IMR-90 (cell line): ENCODE data around the gene ZSCAN29. TPM values are rescaled to one million over a fixed set of nuclear protein-coding genes. Genes with fewer than 3 reads are reported as not detected.

ENCODE experiments used
- ATAC-seq: fragments of 200-7000 bp; cut with Tn5 transposase; 2 replicates; pipeline ENCODE4 v1.9.1; 2020; ENCODE audit warnings: low read depth, mild to moderate bottlenecking, moderate library complexity
- BruUV-seq: library from RNA; stranded (reverse); fragments of 400-500 nt; replicated peaks from 2 replicates; lab custom pipeline; 2021; lab: Mats Ljungman, UMichigan
- CTCF ChIA-PET: fragments of 300-600 bp; formaldehyde crosslinking; extraction: SDS; loops from one replicate; lab custom pipeline; 2021; ENCODE audit warnings: antibody characterized with exemption; lab: Yijun Ruan, JAX
- POLR2A ChIA-PET: fragments of 300-600 bp; sonication (Branson Sonifier 250); formaldehyde crosslinking; loops from one replicate; lab custom pipeline; 2022; ENCODE audit warnings: antibody characterized with exemption; ENCODE audit not compliant: unreplicated experiment; lab: Charles Lee
- DNase-seq: peaks from one replicate; pipeline ENCODE4 v3.0.0; 2013
- H2AFZ ChIP-seq: replicated peaks from 2 replicates; pipeline ENCODE3; 2013; ENCODE audit warnings: low read length, mild to moderate bottlenecking; ENCODE audit not compliant: poor library complexity
- H2AK5ac ChIP-seq: 2 replicates; pipeline ENCODE4 v1.6.1; 2013; ENCODE audit warnings: low read depth, low read length, inconsistent platforms
- H2AK9ac ChIP-seq: replicated peaks from 2 replicates; pipeline ENCODE3; 2013; ENCODE audit warnings: mild to moderate bottlenecking, low read depth, low read length, moderate library complexity; ENCODE audit not compliant: poor library complexity
- H2BK120ac ChIP-seq: 2 replicates; pipeline ENCODE4 v1.6.1; 2013; ENCODE audit warnings: low read depth, low read length, inconsistent platforms
- H2BK15ac ChIP-seq: 3 replicates; pipeline ENCODE4 v1.6.1; 2013; ENCODE audit warnings: low read depth, low read length, inconsistent platforms
- H2BK20ac ChIP-seq: 2 replicates; pipeline ENCODE4 v1.6.1; 2013; ENCODE audit warnings: low read depth, mild to moderate bottlenecking, inconsistent platforms, low read length, moderate library complexity
- H2BK5ac ChIP-seq: 2 replicates; pipeline ENCODE4 v1.6.1; 2013; ENCODE audit warnings: mild to moderate bottlenecking, low read depth, low read length, inconsistent platforms; ENCODE audit not compliant: poor library complexity, severe bottlenecking
- H3K14ac ChIP-seq: replicated peaks from 2 replicates; pipeline ENCODE4 v1.6.1; 2013; ENCODE audit warnings: low read depth, low read length, inconsistent platforms
- H3K18ac ChIP-seq: 2 replicates; pipeline ENCODE4 v1.6.1; 2013; ENCODE audit warnings: low read depth, low read length, control low read depth
- H3K23ac ChIP-seq: 2 replicates; pipeline ENCODE4 v1.6.1; 2013; ENCODE audit warnings: low read depth, low read length, inconsistent platforms
- H3K27ac ChIP-seq: 2 replicates; pipeline ENCODE4 v1.5.1; 2013; ENCODE audit warnings: mild to moderate bottlenecking, control low read depth, low read length; ENCODE audit not compliant: insufficient read depth
- H3K27me3 ChIP-seq: 2 replicates; pipeline ENCODE4 v1.6.1; 2013; ENCODE audit warnings: low read length; ENCODE audit not compliant: control insufficient read depth, insufficient read depth
- H3K36me3 ChIP-seq: 2 replicates; pipeline ENCODE4 v1.6.1; 2013; ENCODE audit warnings: low read length, mixed read lengths; ENCODE audit not compliant: control insufficient read depth, insufficient read depth
- H3K4ac ChIP-seq: 2 replicates; pipeline ENCODE4 v1.6.1; 2013; ENCODE audit warnings: low read depth, low read length, inconsistent platforms
- H3K4me1 ChIP-seq: 2 replicates; pipeline ENCODE4 v1.6.1; 2013; ENCODE audit warnings: low read length, mixed read lengths; ENCODE audit not compliant: control insufficient read depth, insufficient read depth
- H3K4me2 ChIP-seq: 2 replicates; pipeline ENCODE4 v1.6.1; 2013; ENCODE audit warnings: low read depth, mild to moderate bottlenecking, control low read depth, low read length, moderate library complexity
- H3K4me3 ChIP-seq: 2 replicates; pipeline ENCODE4 v1.5.1; 2013; ENCODE audit warnings: low read depth, mild to moderate bottlenecking, control low read depth, low read length, moderate library complexity; ENCODE audit not compliant: insufficient read depth
- H3K56ac ChIP-seq: 2 replicates; pipeline ENCODE4 v1.6.1; 2013; ENCODE audit warnings: low read length, inconsistent platforms; ENCODE audit not compliant: insufficient read depth; ENCODE audit errors: extremely low read depth
- H3K79me1 ChIP-seq, 2 experiments: 2 replicates each; pipeline ENCODE4 v1.6.1; 2013; ENCODE audit warnings: low read length in 2 of 2, inconsistent platforms in 1 of 2, low read depth in 1 of 2
- H3K9ac ChIP-seq: 2 replicates; pipeline ENCODE4 v1.6.1; 2013; ENCODE audit warnings: low read depth, low read length, control low read depth
- H3K9me1 ChIP-seq: 2 replicates; pipeline ENCODE4 v1.6.1; 2013; ENCODE audit warnings: low read length, inconsistent platforms; ENCODE audit not compliant: insufficient read depth
- H3K9me3 ChIP-seq: 2 replicates; pipeline ENCODE4 v1.6.1; 2013; ENCODE audit warnings: low read length; ENCODE audit not compliant: control insufficient read depth, insufficient read depth
- H4K20me1 ChIP-seq: 2 replicates; pipeline ENCODE4 v1.6.1; 2013; ENCODE audit warnings: low read length, inconsistent platforms; ENCODE audit not compliant: insufficient read depth
- H4K5ac ChIP-seq: 2 replicates; pipeline ENCODE4 v1.6.1; 2013; ENCODE audit warnings: mild to moderate bottlenecking, low read depth, low read length, control low read depth
- H4K8ac ChIP-seq, 2 experiments: 2 replicates each; pipeline ENCODE4 v1.6.1; 2013; ENCODE audit warnings: low read depth in 2 of 2, low read length in 2 of 2, control low read depth in 1 of 2, inconsistent platforms in 1 of 2
- H4K91ac ChIP-seq: 2 replicates; pipeline ENCODE4 v1.6.1; 2013; ENCODE audit warnings: low read depth, low read length, inconsistent platforms; ENCODE audit not compliant: insufficient read depth
- BHLHE40 ChIP-seq: fragments of 150-350 bp; IDR thresholded peaks from 2 replicates; pipeline ENCODE4 v1.6.1; 2016; ENCODE audit warnings: mild to moderate bottlenecking, low read depth, low read length
- CEBPB ChIP-seq: IDR thresholded peaks from 2 replicates; pipeline ENCODE4 v1.6.1; 2012; ENCODE audit warnings: low read depth, low read length, improper control_type of control experiment
- CHD1 ChIP-seq: IDR thresholded peaks from 2 replicates; pipeline ENCODE4 v1.6.1; 2012; ENCODE audit warnings: low read depth, low read length, improper control_type of control experiment
- FOS ChIP-seq: fragments of 150-350 bp; IDR thresholded peaks from 2 replicates; pipeline ENCODE4 v1.6.1; 2016; ENCODE audit warnings: low read depth, low read length
- MAFK ChIP-seq: IDR thresholded peaks from 2 replicates; pipeline ENCODE4 v1.6.1; 2012; ENCODE audit warnings: low read depth, low read length, improper control_type of control experiment
- MAZ ChIP-seq: IDR thresholded peaks from 2 replicates; pipeline ENCODE4 v1.6.1; 2012; ENCODE audit warnings: low read depth, mild to moderate bottlenecking, low read length, improper control_type of control experiment, moderate library complexity, borderline replicate concordance
- MXI1 ChIP-seq: IDR thresholded peaks from 2 replicates; pipeline ENCODE4 v1.6.1; 2012; ENCODE audit warnings: low read depth, mild to moderate bottlenecking, low read length, moderate library complexity, borderline replicate concordance
- NFE2L2 ChIP-seq: fragments of 150-350 bp; IDR thresholded peaks from 2 replicates; pipeline ENCODE4 v1.6.1; 2016; ENCODE audit warnings: low read depth, mild to moderate bottlenecking, low read length
- POLR2A ChIP-seq: IDR thresholded peaks from 2 replicates; pipeline ENCODE4 v1.6.1; 2012; ENCODE audit warnings: mild to moderate bottlenecking, low read depth, low read length
- RAD21 ChIP-seq: IDR thresholded peaks from 2 replicates; pipeline ENCODE4 v1.6.1; 2012; ENCODE audit warnings: low read length, improper control_type of control experiment
- RCOR1 ChIP-seq: IDR thresholded peaks from 2 replicates; pipeline ENCODE4 v1.6.1; 2012; ENCODE audit warnings: mild to moderate bottlenecking, low read length, improper control_type of control experiment; ENCODE audit not compliant: insufficient replicate concordance
- RFX5 ChIP-seq: IDR thresholded peaks from 2 replicates; pipeline ENCODE4 v1.8.0; 2012; ENCODE audit warnings: low read depth, mild to moderate bottlenecking, low read length, moderate library complexity
- SMC3 ChIP-seq: fragments of 150-350 bp; IDR thresholded peaks from 2 replicates; pipeline ENCODE4 v1.6.1; 2016; ENCODE audit warnings: low read depth, mild to moderate bottlenecking, antibody characterized with exemption, low read length, moderate library complexity
- WGBS, 2 experiments: methylation state at CpG; one replicate each; pipeline versions ENCODE4 v1.1.5 to v1.1.7; 2013; ENCODE audit warnings: missing lambda C conversion rate in 2 of 2; ENCODE audit not compliant: insufficient read length in 1 of 2; ENCODE audit errors: extremely low coverage in 2 of 2; 5-methylcytosine and 5-hydroxymethylcytosine counted together
- dilution Hi-C: fragments of 300-500 bp; cut with HindIII; formaldehyde crosslinking; loops from one replicate; pipeline ENCODE4 v1.14.3; 2018; ENCODE audit warnings: low sequenced_read_pairs; ENCODE audit not compliant: unreplicated experiment
- in situ Hi-C: fragments of 300-500 bp; cut with MboI; formaldehyde crosslinking; loops from 3 replicates; pipeline ENCODE4 v1.14.3; 2019; ENCODE audit warnings: low sequenced_read_pairs, inconsistent platforms, mixed read lengths
- intact Hi-C: fragments of 100-400 bp; cut with micrococcal nuclease; formaldehyde crosslinking; loops from 2 replicates; pipeline ENCODE4 v1.10.0; 2022
- polyA plus RNA-seq, 3 experiments: library from polyadenylated mRNA; depleted of rRNA; stranded (reverse); fragments of >200 nt; gene quantifications; 2 replicates each; pipeline ENCODE4 v1.2.3, GENCODE V29; 2012; ENCODE audit warnings: low replicate concordance in 1 of 3
- total RNA-seq: library from RNA; depleted of rRNA; stranded (reverse); fragments of >200 nt; gene quantifications from 2 replicates; pipeline ENCODE4 v1.2.3, GENCODE V29; 2012
- TF ChIP-seq, protein P1 (sequence below): fragments of 150-350 bp; IDR thresholded peaks from 2 replicates; pipeline ENCODE4 v1.6.1; 2016; ENCODE audit warnings: low read depth, mild to moderate bottlenecking, low read length, moderate library complexity, borderline replicate concordance
- TF ChIP-seq, protein P2 (sequence below): conservative IDR thresholded peaks from 2 replicates; pipeline ENCODE4 v1.5.1; 2012; ENCODE audit warnings: mild to moderate bottlenecking, low read depth, low read length, improper control_type of control experiment
- TF ChIP-seq, protein P3 (sequence below): fragments of 150-350 bp; IDR thresholded peaks from 2 replicates; pipeline ENCODE4 v1.6.1; 2017; ENCODE audit warnings: mild to moderate bottlenecking, antibody characterized with exemption, low read length, low read depth

Gene ZSCAN29
- total and polyA plus RNA-seq, 2 of the 4 experiments (the other 2 are of a cell fraction), result 6.8 to 8.6 TPM

DNA sequence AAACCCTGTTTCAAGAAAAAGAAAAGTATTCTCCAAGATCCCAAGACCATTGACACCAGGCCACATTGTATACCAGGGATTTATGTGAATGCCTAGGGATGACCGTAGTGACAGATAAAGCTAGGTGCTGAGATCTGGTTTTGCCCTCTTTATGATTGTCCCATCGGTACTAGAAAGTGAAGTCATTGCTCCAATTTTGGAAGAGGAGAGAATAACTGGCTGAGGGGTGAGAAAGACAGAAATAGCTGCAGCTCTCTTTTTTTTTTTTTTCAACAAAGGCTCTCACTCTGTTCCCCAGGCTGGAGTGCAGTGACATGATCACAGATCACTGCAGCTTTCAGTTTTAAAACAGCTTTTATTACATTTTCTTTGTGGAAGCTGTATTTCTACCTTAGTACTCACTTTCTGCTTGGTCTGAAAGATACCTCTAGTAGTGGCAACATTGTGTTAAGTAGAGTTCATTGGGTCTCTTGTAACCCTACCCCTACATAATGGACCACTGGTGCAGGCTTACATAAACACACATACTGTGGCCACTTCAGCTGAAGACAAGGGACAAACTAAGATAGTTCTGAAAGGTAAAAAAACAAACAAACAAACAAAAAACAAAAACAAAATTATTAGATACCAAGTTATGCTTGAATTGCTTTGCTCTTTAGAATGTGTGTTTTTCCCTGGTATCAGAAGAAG, 18.0 kb downstream of the ZSCAN29 start:
- Histone ChIP-seq H3K4ac (no peak overlapping the region), H4K20me1 (no peaks in the 10 kb centered on the region), H3K14ac (no peak overlapping the region), H3K9me1 (no peaks in the 10 kb centered on the region), H4K8ac (no peak overlapping the region), H3K4me3 (no peak overlapping the region), H2AFZ (no peak overlapping the region), H2AK5ac (no peak overlapping the region), H2BK120ac (no peak overlapping the region), H3K36me3 (peaks cover 8% of the 10 kb centered on the region), H4K5ac (no peak overlapping the region), H2BK5ac (no peak overlapping the region), H3K4me2 (no peak overlapping the region), H3K79me1 (no peaks in the 10 kb centered on the region; a peak in 1 of 4 replicates), H3K9me3 (no peaks in the 10 kb centered on the region), H2BK15ac (no peak overlapping the region), H2BK20ac (no peak overlapping the region), H3K4me1 (no peaks in the 10 kb centered on the region), H3K23ac (no peak overlapping the region), H3K27ac (no peak overlapping the region), H3K27me3 (no peaks in the 10 kb centered on the region), H2AK9ac (no peak overlapping the region), H3K9ac (no peak overlapping the region), H3K56ac (no peak overlapping the region), H4K91ac (no peak overlapping the region), H3K18ac (no peak overlapping the region)
- no TSS peak for BruUV-seq
- TF ChIP-seq SMC3 (no peak), CEBPB (no peak), RFX5 (no peak), BHLHE40 (no peak), FOS (no peak), NFE2L2 (no peak), MAFK (no peak), MAZ (no peak), CHD1 (no peak), POLR2A (no peak), RCOR1 (no peak), MXI1 (no peak), RAD21 (no peak)
- TF ChIP-seq, protein P1, sequence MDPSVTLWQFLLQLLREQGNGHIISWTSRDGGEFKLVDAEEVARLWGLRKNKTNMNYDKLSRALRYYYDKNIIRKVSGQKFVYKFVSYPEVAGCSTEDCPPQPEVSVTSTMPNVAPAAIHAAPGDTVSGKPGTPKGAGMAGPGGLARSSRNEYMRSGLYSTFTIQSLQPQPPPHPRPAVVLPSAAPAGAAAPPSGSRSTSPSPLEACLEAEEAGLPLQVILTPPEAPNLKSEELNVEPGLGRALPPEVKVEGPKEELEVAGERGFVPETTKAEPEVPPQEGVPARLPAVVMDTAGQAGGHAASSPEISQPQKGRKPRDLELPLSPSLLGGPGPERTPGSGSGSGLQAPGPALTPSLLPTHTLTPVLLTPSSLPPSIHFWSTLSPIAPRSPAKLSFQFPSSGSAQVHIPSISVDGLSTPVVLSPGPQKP, result no peak
- TF ChIP-seq, protein P2, sequence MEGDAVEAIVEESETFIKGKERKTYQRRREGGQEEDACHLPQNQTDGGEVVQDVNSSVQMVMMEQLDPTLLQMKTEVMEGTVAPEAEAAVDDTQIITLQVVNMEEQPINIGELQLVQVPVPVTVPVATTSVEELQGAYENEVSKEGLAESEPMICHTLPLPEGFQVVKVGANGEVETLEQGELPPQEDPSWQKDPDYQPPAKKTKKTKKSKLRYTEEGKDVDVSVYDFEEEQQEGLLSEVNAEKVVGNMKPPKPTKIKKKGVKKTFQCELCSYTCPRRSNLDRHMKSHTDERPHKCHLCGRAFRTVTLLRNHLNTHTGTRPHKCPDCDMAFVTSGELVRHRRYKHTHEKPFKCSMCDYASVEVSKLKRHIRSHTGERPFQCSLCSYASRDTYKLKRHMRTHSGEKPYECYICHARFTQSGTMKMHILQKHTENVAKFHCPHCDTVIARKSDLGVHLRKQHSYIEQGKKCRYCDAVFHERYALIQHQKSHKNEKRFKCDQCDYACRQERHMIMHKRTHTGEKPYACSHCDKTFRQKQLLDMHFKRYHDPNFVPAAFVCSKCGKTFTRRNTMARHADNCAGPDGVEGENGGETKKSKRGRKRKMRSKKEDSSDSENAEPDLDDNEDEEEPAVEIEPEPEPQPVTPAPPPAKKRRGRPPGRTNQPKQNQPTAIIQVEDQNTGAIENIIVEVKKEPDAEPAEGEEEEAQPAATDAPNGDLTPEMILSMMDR, result no peak
- TF ChIP-seq, protein P3, sequence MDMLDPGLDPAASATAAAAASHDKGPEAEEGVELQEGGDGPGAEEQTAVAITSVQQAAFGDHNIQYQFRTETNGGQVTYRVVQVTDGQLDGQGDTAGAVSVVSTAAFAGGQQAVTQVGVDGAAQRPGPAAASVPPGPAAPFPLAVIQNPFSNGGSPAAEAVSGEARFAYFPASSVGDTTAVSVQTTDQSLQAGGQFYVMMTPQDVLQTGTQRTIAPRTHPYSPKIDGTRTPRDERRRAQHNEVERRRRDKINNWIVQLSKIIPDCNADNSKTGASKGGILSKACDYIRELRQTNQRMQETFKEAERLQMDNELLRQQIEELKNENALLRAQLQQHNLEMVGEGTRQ, result no peak
- WGBS, 2 experiments, result no CpG with 5 or more reads among the region's 2 CpGs
- in situ Hi-C loops (no loop called here), intact Hi-C loops (no loop called here), dilution Hi-C loops (no loop called here)
- ATAC-seq (no peak), DNase-seq (no peak)
- ChIA-PET CTCF (no interaction called here), POLR2A (no interaction called here)
